Fibroblast of skin of left quadriceps (primary cell): ENCODE measurements around the gene BHMT.
"Not testable (repeated sequence)": the region's sequence is repeated elsewhere in the genome, so short reads cannot be mapped to it uniquely, and the experiment has no call there.

Source experiments
- DNase-seq, 2 experiments: peaks; one replicate each; pipeline ENCODE4 v3.0.0-alpha.2; 2013; ENCODE audit warnings: low read depth in 2 of 2

The BHMT gene

DNA sequence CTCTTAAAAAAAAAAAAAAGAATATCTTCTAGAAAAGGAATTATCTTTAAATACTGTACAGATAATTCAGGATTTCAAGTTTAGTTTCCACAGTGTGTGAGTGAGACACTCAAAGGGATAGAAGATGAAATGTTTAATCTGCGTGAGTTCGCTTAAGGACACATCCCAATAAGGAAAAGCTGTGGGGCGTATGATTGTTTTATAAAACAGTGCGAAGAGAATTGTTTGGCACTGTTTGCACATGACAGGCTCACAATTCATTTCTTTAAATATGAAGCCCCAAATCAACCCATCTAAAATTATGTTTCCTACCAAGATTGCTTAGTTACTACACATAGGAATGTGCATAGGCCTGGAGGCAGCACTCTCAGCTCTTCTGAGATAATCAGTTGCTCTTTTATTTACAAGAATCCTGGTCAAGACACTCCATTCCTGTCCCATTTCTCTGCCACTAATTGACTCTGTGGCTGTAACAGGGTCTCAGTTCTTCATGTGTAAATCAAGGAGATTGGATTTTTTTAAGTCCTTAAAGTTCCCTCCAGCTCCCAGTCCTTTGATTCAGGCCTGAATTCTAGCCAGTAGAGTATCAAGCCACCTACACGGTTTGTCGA is 60.1 kb downstream of the BHMT start:
- no peak for DNase-seq

DNA sequence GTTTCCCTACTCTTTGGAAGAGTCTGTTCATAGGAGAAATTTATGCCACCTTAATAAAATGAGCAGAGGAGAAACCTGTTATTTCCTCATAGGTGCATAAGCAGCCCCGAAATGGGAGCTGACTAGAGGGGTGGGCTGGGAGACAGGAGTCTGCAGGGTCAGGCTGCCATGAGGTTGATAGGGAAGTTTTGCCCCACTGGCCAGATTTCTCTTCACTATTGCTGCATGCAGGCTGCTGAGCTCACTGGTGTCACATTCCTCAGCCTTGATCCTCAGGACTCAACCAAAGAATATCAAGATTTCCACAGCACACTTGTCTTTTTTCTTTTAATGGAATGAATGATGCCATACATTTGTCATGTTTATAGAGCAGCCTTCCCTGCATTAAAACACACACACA is 60.7 kb downstream of the BHMT start:
- DNase-seq, result no peak

DNA sequence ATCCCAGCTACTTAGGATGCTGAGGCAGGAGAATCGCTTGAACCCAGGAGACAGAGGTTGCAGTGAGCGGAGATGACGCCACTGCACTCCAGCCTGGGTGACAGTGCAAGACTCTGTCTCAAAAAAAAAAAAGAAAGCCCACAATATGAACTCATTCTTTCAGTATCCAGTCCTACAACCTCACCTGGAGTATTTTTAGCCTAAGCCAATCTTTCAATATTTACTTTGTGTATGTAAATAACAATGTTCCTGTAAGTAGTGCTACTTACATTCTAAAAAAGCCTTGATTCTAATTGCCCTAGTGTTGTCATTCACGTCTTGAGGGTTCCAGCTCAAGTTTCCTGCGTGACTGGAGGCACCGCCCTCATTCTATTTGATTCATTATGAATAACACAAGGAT is 62.0 kb downstream of the BHMT start:
- no peak for DNase-seq

DNA sequence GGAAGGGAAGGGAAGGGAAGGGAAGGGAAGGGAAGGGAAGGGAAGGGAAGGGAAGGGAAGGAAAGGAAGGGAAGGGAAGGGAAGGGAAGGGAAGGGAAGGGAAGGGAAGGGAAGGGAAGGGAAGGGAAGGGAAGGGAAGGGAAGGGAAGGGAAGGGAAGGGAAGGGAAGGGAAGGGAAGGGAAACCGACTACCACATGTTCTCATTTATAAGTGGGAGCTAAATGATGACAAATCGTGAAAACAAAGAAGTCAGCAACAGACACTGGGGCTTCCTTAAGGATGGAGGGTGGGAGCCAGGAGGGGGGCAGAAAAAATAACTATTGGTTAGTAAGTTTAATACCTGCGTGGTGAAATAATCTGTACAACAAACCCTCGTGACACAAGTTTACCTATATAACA is 68.8 kb downstream of the BHMT start:
- DNase-seq, result not testable (repeated sequence)

DNA sequence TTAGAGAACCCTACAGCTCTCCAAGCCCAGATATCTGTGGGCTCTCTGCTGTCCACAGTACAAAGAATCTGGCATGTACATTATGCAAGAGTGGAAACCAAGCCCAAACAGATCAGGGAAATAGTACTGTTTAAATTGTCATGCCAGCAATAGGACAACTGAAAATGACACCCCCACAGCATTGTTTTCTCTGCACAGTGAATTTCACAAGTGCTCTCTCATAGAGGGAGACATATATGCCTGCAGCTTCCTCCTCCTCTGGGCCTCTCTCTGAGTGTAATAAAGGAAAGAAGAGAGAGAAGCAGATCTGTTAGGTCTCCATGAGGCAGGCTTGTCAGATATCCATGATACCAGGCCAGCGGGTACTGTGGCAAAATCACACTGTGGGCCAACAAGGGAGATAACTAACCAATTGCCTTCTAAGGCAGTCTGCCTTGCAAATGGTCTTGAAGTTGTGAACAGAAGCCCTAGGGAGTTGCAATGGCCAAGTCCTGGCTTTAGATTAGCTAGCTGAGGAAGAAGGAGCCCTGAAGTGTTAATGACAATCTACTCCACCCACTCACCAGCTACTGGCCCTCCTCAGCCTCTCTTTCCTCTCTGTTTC is 69.9 kb downstream of the BHMT start:
- DNase-seq, result no peak
